NCI-H460 (cell line): ENCODE data around the gene LRP1. TPM values are rescaled to one million over a fixed set of nuclear protein-coding genes. Genes with fewer than 3 reads are reported as not detected.

Source experiments
- small RNA-seq, 2 experiments: library from RNA; depleted of rRNA; stranded (forward); fragments of <200 nt; gene quantifications; one replicate each; pipeline ENCODE3, GENCODE V24; 2014
- total RNA-seq: library from RNA; depleted of rRNA; stranded (reverse); fragments of >200 nt; shearing (Covaris generic); gene quantifications from 2 replicates; pipeline ENCODE4 v1.2.3, GENCODE V29; 2014; rRNA removed

Gene LRP1
- total RNA-seq, 1 experiment from 2014 or later: 3.1 TPM

Small RNA genes within 50 kb of the gene (small RNA-seq; reads per million reads assigned to genes)
- gene MIR1228: 0 to 0.41 reads per million in 2 experiments

Other genes starting within 250 kb of the LRP1 start
- not detected in 2 replicates for gene SDR9C7, start 194.1 kb upstream of the LRP1 start, total RNA-seq
- 0.05 TPM in 1 of 2 replicates, not detected in the other for gene RDH16, start 170.9 kb upstream of the LRP1 start, total RNA-seq
- 8.8 and 10.3 TPM in 2 replicates for gene ZBTB39, start 121.9 kb upstream of the LRP1 start, total RNA-seq
- gene TAC3, start 112.0 kb upstream of the LRP1 start, total RNA-seq: not detected in 2 replicates
- gene MYO1A, start 78.4 kb upstream of the LRP1 start, total RNA-seq: not detected in 2 replicates
- gene NEMP1, start 49.7 kb upstream of the LRP1 start, total RNA-seq: 22.8 and 23.6 TPM in 2 replicates
- 16.3 and 19.6 TPM in 2 replicates for gene NAB2, start 39.4 kb upstream of the LRP1 start, total RNA-seq
- 51.3 and 68.8 TPM in 2 replicates for gene STAT6, start 17.1 kb upstream of the LRP1 start, total RNA-seq
- not detected in 2 replicates for gene LRP1-AS, start 19.1 kb downstream of the LRP1 start, total RNA-seq
- 9.7 and 10.7 TPM in 2 replicates for gene NXPH4, start 88.3 kb downstream of the LRP1 start, total RNA-seq
- 373 and 409 TPM in 2 replicates for gene SHMT2, start 101.2 kb downstream of the LRP1 start, total RNA-seq
- 0.57 and 0.58 TPM in 2 replicates for gene STAC3, start 122.7 kb downstream of the LRP1 start, total RNA-seq